GM23338 (cell line): ENCODE measurements around the gene ZNF740. TPM values are rescaled to one million over a fixed set of nuclear protein-coding genes. Genes with fewer than 3 reads are reported as not detected.

ENCODE experiments used
- CREB1 ChIP-seq: fragments of 250-450 bp; sonication (Bioruptor Pico); IDR thresholded peaks from 2 replicates; pipeline ENCODE4 v1.5.0; 2020; ENCODE audit warnings: low read depth, mild to moderate bottlenecking, moderate library complexity
- ETS1 ChIP-seq: IDR thresholded peaks from 2 replicates; pipeline ENCODE4 v1.6.1; 2016; ENCODE audit warnings: antibody characterized with exemption
- EZH2 ChIP-seq: fragments of 200-600 bp; sonication (generic); IDR thresholded peaks from one replicate; pipeline ENCODE4 v1.8.0; 2017; ENCODE audit warnings: antibody characterized with exemption, mild to moderate bottlenecking, low read depth; ENCODE audit not compliant: unreplicated experiment
- EZH2phosphoT487 ChIP-seq: fragments of 200-600 bp; sonication (generic); IDR thresholded peaks from one replicate; pipeline ENCODE4 v1.8.1; 2018; ENCODE audit warnings: antibody characterized with exemption; ENCODE audit not compliant: unreplicated experiment
- JUNB ChIP-seq: IDR thresholded peaks from one replicate; pipeline ENCODE4 v1.6.1; 2016; ENCODE audit warnings: antibody characterized with exemption; ENCODE audit not compliant: unreplicated experiment
- NANOG ChIP-seq: IDR thresholded peaks from 2 replicates; pipeline ENCODE4 v1.6.1; 2016; ENCODE audit warnings: antibody characterized with exemption, borderline replicate concordance
- POLR2AphosphoS5 ChIP-seq: IDR thresholded peaks from 2 replicates; pipeline ENCODE4 v1.6.1; 2016; ENCODE audit warnings: antibody characterized with exemption, low read depth
- STAT1 ChIP-seq: IDR thresholded peaks from one replicate; pipeline ENCODE4 v1.6.1; 2016; ENCODE audit warnings: antibody characterized with exemption; ENCODE audit not compliant: unreplicated experiment
- ZNF114 ChIP-seq: fragments of 250-450 bp; sonication (Bioruptor Pico); IDR thresholded peaks from 2 replicates; pipeline ENCODE4 v1.5.0; 2020; ENCODE audit warnings: mild to moderate bottlenecking, moderate library complexity
- ZNF331 ChIP-seq: fragments of 250-450 bp; sonication (Bioruptor Pico); IDR thresholded peaks from 2 replicates; pipeline ENCODE4 v1.5.0; 2020; ENCODE audit warnings: low read depth, mild to moderate bottlenecking, moderate library complexity
- polyA plus RNA-seq: library from polyadenylated mRNA; unstranded; fragments of >200 nt; fragmentation: Nextera tagmentation; extraction: Ambion mirVana; gene quantifications from 2 replicates; pipeline ENCODE4 v1.2.1, GENCODE V29; 2016
- total RNA-seq: library from RNA; depleted of rRNA; stranded (reverse); fragments of >200 nt; shearing (Covaris generic); gene quantifications from 2 replicates; pipeline ENCODE4 v1.2.3, GENCODE V29; 2014
- TF ChIP-seq, protein P1 (sequence below): fragments of 250-450 bp; sonication (Bioruptor Pico); IDR thresholded peaks from 2 replicates; pipeline ENCODE4 v1.5.0; 2020; ENCODE audit warnings: mild to moderate bottlenecking, moderate library complexity
- TF ChIP-seq, protein P2 (sequence below): IDR thresholded peaks from one replicate; pipeline ENCODE4 v1.6.1; 2018; ENCODE audit warnings: antibody characterized with exemption; ENCODE audit not compliant: unreplicated experiment

ZNF740 gene
- total and polyA plus RNA-seq, 2 experiments from 2014 or later: 2.6 to 13.0 TPM

- TF ChIP-seq, protein P1, sequence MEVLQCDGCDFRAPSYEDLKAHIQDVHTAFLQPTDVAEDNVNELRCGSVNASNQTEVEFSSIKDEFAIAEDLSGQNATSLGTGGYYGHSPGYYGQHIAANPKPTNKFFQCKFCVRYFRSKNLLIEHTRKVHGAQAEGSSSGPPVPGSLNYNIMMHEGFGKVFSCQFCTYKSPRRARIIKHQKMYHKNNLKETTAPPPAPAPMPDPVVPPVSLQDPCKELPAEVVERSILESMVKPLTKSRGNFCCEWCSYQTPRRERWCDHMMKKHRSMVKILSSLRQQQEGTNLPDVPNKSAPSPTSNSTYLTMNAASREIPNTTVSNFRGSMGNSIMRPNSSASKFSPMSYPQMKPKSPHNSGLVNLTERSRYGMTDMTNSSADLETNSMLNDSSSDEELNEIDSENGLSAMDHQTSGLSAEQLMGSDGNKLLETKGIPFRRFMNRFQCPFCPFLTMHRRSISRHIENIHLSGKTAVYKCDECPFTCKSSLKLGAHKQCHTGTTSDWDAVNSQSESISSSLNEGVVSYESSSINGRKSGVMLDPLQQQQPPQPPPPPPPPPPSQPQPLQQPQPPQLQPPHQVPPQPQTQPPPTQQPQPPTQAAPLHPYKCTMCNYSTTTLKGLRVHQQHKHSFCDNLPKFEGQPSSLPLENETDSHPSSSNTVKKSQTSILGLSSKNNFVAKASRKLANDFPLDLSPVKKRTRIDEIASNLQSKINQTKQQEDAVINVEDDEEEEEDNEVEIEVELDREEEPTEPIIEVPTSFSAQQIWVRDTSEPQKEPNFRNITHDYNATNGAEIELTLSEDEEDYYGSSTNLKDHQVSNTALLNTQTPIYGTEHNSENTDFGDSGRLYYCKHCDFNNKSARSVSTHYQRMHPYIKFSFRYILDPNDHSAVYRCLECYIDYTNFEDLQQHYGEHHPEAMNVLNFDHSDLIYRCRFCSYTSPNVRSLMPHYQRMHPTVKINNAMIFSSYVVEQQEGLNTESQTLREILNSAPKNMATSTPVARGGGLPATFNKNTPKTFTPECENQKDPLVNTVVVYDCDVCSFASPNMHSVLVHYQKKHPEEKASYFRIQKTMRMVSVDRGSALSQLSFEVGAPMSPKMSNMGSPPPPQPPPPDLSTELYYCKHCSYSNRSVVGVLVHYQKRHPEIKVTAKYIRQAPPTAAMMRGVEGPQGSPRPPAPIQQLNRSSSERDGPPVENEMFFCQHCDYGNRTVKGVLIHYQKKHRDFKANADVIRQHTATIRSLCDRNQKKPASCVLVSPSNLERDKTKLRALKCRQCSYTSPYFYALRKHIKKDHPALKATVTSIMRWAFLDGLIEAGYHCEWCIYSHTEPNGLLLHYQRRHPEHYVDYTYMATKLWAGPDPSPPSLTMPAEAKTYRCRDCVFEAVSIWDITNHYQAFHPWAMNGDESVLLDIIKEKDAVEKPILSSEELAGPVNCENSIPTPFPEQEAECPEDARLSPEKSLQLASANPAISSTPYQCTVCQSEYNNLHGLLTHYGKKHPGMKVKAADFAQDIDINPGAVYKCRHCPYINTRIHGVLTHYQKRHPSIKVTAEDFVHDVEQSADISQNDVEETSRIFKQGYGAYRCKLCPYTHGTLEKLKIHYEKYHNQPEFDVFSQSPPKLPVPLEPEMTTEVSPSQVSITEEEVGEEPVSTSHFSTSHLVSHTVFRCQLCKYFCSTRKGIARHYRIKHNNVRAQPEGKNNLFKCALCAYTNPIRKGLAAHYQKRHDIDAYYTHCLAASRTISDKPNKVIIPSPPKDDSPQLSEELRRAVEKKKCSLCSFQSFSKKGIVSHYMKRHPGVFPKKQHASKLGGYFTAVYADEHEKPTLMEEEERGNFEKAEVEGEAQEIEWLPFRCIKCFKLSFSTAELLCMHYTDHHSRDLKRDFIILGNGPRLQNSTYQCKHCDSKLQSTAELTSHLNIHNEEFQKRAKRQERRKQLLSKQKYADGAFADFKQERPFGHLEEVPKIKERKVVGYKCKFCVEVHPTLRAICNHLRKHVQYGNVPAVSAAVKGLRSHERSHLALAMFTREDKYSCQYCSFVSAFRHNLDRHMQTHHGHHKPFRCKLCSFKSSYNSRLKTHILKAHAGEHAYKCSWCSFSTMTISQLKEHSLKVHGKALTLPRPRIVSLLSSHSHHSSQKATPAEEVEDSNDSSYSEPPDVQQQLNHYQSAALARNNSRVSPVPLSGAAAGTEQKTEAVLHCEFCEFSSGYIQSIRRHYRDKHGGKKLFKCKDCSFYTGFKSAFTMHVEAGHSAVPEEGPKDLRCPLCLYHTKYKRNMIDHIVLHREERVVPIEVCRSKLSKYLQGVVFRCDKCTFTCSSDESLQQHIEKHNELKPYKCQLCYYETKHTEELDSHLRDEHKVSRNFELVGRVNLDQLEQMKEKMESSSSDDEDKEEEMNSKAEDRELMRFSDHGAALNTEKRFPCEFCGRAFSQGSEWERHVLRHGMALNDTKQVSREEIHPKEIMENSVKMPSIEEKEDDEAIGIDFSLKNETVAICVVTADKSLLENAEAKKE: no peak
- no peak for TF ChIP-seq ETS1
- no peak for TF ChIP-seq ZNF114
- no peak for TF ChIP-seq EZH2
- TF ChIP-seq JUNB: no peak
- TF ChIP-seq, protein P2, sequence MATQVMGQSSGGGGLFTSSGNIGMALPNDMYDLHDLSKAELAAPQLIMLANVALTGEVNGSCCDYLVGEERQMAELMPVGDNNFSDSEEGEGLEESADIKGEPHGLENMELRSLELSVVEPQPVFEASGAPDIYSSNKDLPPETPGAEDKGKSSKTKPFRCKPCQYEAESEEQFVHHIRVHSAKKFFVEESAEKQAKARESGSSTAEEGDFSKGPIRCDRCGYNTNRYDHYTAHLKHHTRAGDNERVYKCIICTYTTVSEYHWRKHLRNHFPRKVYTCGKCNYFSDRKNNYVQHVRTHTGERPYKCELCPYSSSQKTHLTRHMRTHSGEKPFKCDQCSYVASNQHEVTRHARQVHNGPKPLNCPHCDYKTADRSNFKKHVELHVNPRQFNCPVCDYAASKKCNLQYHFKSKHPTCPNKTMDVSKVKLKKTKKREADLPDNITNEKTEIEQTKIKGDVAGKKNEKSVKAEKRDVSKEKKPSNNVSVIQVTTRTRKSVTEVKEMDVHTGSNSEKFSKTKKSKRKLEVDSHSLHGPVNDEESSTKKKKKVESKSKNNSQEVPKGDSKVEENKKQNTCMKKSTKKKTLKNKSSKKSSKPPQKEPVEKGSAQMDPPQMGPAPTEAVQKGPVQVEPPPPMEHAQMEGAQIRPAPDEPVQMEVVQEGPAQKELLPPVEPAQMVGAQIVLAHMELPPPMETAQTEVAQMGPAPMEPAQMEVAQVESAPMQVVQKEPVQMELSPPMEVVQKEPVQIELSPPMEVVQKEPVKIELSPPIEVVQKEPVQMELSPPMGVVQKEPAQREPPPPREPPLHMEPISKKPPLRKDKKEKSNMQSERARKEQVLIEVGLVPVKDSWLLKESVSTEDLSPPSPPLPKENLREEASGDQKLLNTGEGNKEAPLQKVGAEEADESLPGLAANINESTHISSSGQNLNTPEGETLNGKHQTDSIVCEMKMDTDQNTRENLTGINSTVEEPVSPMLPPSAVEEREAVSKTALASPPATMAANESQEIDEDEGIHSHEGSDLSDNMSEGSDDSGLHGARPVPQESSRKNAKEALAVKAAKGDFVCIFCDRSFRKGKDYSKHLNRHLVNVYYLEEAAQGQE: no peak
- TF ChIP-seq EZH2phosphoT487: no peak
- TF ChIP-seq NANOG: no peak
- TF ChIP-seq CREB1 (CRISPR knock-in tag): no peak
- TF ChIP-seq POLR2AphosphoS5: no peak
- no peak for TF ChIP-seq STAT1
- no peak for TF ChIP-seq ZNF331
Observed at GRCh38 chr12:53230108-53230845, 49.8 kb downstream of the ZNF740 start (continued).
